Keratinocyte (primary cell): ENCODE results near the gene TP73. TPM values are rescaled to one million over a fixed set of nuclear protein-coding genes. Genes with fewer than 3 reads are reported as not detected.

Experiments
- DNase-seq: peaks from one replicate; pipeline ENCODE4 v3.0.0-alpha.2; 2011; ENCODE audit warnings: low read depth, missing footprints, low spot score
- FAIRE-seq: peaks from 2 replicates; lab custom pipeline; 2011; peaks lifted over from hg19 to GRCh38; lab: Jason Lieb, UNC
- H2AFZ ChIP-seq: 2 replicates; pipeline ENCODE4 v1.6.0; 2012; ENCODE audit warnings: low read length, control low read depth, inconsistent platforms; ENCODE audit not compliant: control insufficient read depth
- H3K27ac ChIP-seq: 2 replicates; pipeline ENCODE4 v1.5.1; 2011; ENCODE audit warnings: low read length; ENCODE audit not compliant: control insufficient read depth, insufficient read depth
- H3K27me3 ChIP-seq: 3 replicates; pipeline ENCODE4 v1.6.0; 2011; ENCODE audit warnings: low read length; ENCODE audit not compliant: control insufficient read depth, insufficient read depth; ENCODE audit errors: extremely low read depth
- H3K36me3 ChIP-seq, 2 experiments: 2 replicates in 1 of 2; 3 replicates in 1 of 2; pipeline ENCODE4 v1.5.1; 2011; ENCODE audit warnings: low read length in 2 of 2, mild to moderate bottlenecking in 1 of 2; ENCODE audit not compliant: control insufficient read depth in 2 of 2, insufficient read depth in 2 of 2; ENCODE audit errors: extremely low read depth in 1 of 2
- H3K4me1 ChIP-seq: 3 replicates; pipeline ENCODE4 v1.5.1; 2011; ENCODE audit warnings: low read length; ENCODE audit not compliant: control insufficient read depth, insufficient read depth; ENCODE audit errors: extremely low read depth
- H3K4me2 ChIP-seq: 3 replicates; pipeline ENCODE4 v1.6.0; 2011; ENCODE audit warnings: low read depth, low read length; ENCODE audit not compliant: control insufficient read depth, insufficient read depth; ENCODE audit errors: extremely low read depth
- H3K4me3 ChIP-seq, 3 experiments: fragments of 200-600 bp in 1 of 3; sonication (generic) in 1 of 3; 2 replicates in 2 of 3; 3 replicates in 1 of 3; pipeline ENCODE4 v1.5.1; 2011 to 2016; ENCODE audit warnings: low read length in 3 of 3, mild to moderate bottlenecking in 3 of 3, control low read depth in 2 of 3, inconsistent platforms in 1 of 3, low read depth in 1 of 3, mixed read lengths in 1 of 3, mixed run types in 1 of 3, moderate library complexity in 1 of 3; ENCODE audit not compliant: control insufficient read depth in 2 of 3, insufficient read depth in 2 of 3; ENCODE audit errors: extremely low read depth in 1 of 3
- H3K79me2 ChIP-seq: 2 replicates; pipeline ENCODE4 v1.6.0; 2012; ENCODE audit warnings: low read length; ENCODE audit not compliant: control insufficient read depth, insufficient read depth
- H3K9ac ChIP-seq: 3 replicates; pipeline ENCODE4 v1.6.0; 2011; ENCODE audit warnings: low read length; ENCODE audit not compliant: control insufficient read depth, insufficient read depth; ENCODE audit errors: extremely low read depth
- H3K9me1 ChIP-seq: 3 replicates; pipeline ENCODE4 v1.6.0; 2011; ENCODE audit warnings: low read length; ENCODE audit not compliant: control insufficient read depth, insufficient read depth; ENCODE audit errors: extremely low read depth
- H3K9me3 ChIP-seq: 2 replicates; pipeline ENCODE4 v1.5.1; 2012; ENCODE audit warnings: low read depth, low read length; ENCODE audit not compliant: control insufficient read depth
- H4K20me1 ChIP-seq: 3 replicates; pipeline ENCODE4 v1.6.0; 2011; ENCODE audit warnings: low read length; ENCODE audit not compliant: control insufficient read depth, insufficient read depth; ENCODE audit errors: extremely low read depth
- EZH2 ChIP-seq: IDR thresholded peaks from one replicate; pipeline ENCODE4 v1.6.1; 2012; ENCODE audit warnings: inconsistent platforms, mild to moderate bottlenecking, low read length, moderate library complexity
- dilution Hi-C: fragments of 300-500 bp; cut with MboI; formaldehyde crosslinking; loops from one replicate; pipeline ENCODE4 v1.7.0; 2020; ENCODE audit warnings: low sequenced_read_pairs; ENCODE audit not compliant: extremely low pct_ligation_motif_present
- polyA plus RNA-seq, 5 experiments: library from polyadenylated mRNA; depleted of rRNA in 3 of 5; stranded (reverse) in 3 of 5; stranded (forward) in 1 of 5; unstranded in 1 of 5; fragments of >200 nt; gene quantifications; 1 replicate in 1 of 5; 2 replicates in 3 of 5; 3 replicates in 1 of 5; pipeline versions ENCODE4 v1.2.1 to v1.2.3, GENCODE V29; 2011 to 2012; ENCODE audit warnings: missing spikeins in 2 of 5, low read depth in 1 of 5, low replicate concordance in 1 of 5
- TF ChIP-seq, protein P1 (sequence below), 3 experiments: IDR thresholded peaks in 1 of 3; conservative IDR thresholded peaks in 1 of 3; optimal IDR thresholded peaks in 1 of 3; 2 replicates in 2 of 3; 3 replicates in 1 of 3; pipeline versions ENCODE3 to v1.5.1; 2011; ENCODE audit warnings: low read length in 3 of 3, mild to moderate bottlenecking in 3 of 3, moderate library complexity in 2 of 3, control low read depth in 1 of 3, inconsistent platforms in 1 of 3; ENCODE audit not compliant: insufficient read depth in 2 of 3; ENCODE audit errors: extremely low read depth in 1 of 3

TP73 gene
- polyA plus RNA-seq, 1 donor (not counting 4 experiments of a cell fraction or from before 2014, with no cell fraction given): 0.14 TPM

DNA sequence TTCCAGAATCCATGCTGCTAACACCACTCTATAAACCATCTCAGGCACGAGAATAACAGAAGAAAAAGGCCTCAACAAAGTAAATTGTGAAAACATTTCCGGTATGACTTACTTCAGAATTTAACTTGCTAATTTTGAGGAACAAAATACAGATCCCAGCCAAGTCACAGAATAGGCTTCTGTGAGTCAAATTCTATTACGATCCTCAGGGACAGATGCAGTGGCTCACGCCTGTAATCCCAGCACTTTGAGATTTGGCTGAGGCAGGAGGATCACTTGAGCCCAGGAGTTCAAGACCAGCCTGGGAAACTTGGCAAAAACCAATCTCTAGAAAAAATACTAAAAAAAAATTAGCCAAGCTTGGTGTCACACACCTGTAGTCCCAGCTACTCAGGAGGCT is 91.1 kb downstream of the TP73 start:
- dilution Hi-C loops: no loop called here
- no peaks in the 10 kb centered on the region for H3K27me3 ChIP-seq
- H3K36me3 ChIP-seq: peaks cover 12 to 17% of the 10 kb centered on the region in 2 experiments
- TF ChIP-seq, protein P1, sequence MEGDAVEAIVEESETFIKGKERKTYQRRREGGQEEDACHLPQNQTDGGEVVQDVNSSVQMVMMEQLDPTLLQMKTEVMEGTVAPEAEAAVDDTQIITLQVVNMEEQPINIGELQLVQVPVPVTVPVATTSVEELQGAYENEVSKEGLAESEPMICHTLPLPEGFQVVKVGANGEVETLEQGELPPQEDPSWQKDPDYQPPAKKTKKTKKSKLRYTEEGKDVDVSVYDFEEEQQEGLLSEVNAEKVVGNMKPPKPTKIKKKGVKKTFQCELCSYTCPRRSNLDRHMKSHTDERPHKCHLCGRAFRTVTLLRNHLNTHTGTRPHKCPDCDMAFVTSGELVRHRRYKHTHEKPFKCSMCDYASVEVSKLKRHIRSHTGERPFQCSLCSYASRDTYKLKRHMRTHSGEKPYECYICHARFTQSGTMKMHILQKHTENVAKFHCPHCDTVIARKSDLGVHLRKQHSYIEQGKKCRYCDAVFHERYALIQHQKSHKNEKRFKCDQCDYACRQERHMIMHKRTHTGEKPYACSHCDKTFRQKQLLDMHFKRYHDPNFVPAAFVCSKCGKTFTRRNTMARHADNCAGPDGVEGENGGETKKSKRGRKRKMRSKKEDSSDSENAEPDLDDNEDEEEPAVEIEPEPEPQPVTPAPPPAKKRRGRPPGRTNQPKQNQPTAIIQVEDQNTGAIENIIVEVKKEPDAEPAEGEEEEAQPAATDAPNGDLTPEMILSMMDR (optimal IDR thresholded peaks at IDR 0.05 in 1 of 3, IDR thresholded peaks at IDR 0.05 in 1 of 3, conservative IDR thresholded peaks at IDR 0.05 in 1 of 3; ENCODE audit: extremely low read depth in 1 of 3, insufficient read depth in 2 of 3, low read length in 3 of 3): no peak
- TF ChIP-seq EZH2: no peak
- H2AFZ ChIP-seq: no peak overlapping the region
- no peaks in the 10 kb centered on the region for H3K79me2 ChIP-seq
- H3K9ac ChIP-seq: no peak overlapping the region
- H3K9me3 ChIP-seq: no peaks in the 10 kb centered on the region
- H3K9me1 ChIP-seq: peaks cover 2% of the 10 kb centered on the region
- DNase-seq (no peak), FAIRE-seq (no peak)
- peaks cover 17% of the 10 kb centered on the region for H3K4me1 ChIP-seq
- no peak overlapping the region for H3K4me3 ChIP-seq
- no peak overlapping the region for H3K4me2 ChIP-seq
- H4K20me1 ChIP-seq: no peaks in the 10 kb centered on the region
- no peak overlapping the region for H3K27ac ChIP-seq

DNA sequence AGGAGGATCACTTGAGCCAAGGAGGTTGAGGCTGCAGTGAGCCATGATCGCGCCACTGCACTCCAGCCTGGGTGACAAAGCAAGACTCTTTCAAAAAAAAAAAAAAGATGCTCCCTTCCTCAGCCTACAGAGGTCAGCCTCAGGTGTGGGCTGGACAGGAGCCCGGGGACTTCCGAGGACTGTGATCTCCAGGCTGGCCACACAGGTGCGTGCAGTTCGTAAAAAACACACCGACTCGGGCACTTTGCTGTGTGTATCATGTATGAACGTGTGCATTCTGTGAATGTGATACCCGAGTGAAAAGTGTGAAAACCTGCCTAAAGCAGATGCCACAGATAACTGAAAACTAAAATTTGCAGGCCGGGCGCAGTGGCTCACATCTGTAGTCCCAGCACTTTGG is 91.5 kb downstream of the TP73 start:
- no peak overlapping the region for H3K4me2 ChIP-seq
- DNase-seq (no peak), FAIRE-seq (no peak)
- no peak overlapping the region for H3K4me3 ChIP-seq
- peaks cover 17% of the 10 kb centered on the region for H3K4me1 ChIP-seq
- no peaks in the 10 kb centered on the region for H3K79me2 ChIP-seq
- H4K20me1 ChIP-seq: no peaks in the 10 kb centered on the region
- no peak overlapping the region for H2AFZ ChIP-seq
- H3K9ac ChIP-seq: no peak overlapping the region
- H3K27me3 ChIP-seq: no peaks in the 10 kb centered on the region
- H3K9me1 ChIP-seq: peaks cover 2% of the 10 kb centered on the region
- dilution Hi-C loops: no loop called here
- peaks cover 8 to 15% of the 10 kb centered on the region in 2 experiments for H3K36me3 ChIP-seq
- no peaks in the 10 kb centered on the region for H3K9me3 ChIP-seq
- no peak overlapping the region for H3K27ac ChIP-seq
- TF ChIP-seq, protein P1 (optimal IDR thresholded peaks at IDR 0.05 in 1 of 3, IDR thresholded peaks at IDR 0.05 in 1 of 3, conservative IDR thresholded peaks at IDR 0.05 in 1 of 3; ENCODE audit: extremely low read depth in 1 of 3, insufficient read depth in 2 of 3, low read length in 3 of 3): no peak
- no peak for TF ChIP-seq EZH2
